WTC11 (cell line): ENCODE measurements around the gene ZNF362. TPM values are rescaled to one million over a fixed set of nuclear protein-coding genes. Genes with fewer than 3 reads are reported as not detected.

ENCODE experiments used
- ATAC-seq: fragments of 200-7000 bp; cut with Tn5 transposase; 2 replicates; pipeline ENCODE4 v1.10.0; 2021; ENCODE audit warnings: mild to moderate bottlenecking, moderate library complexity
- CTCF ChIA-PET: fragments of 300-600 bp; sonication (Branson Sonifier 250); formaldehyde crosslinking; loops from one replicate; lab custom pipeline; 2021; ENCODE audit warnings: antibody characterized with exemption; lab: Charles Lee
- POLR2A ChIA-PET: fragments of 350-600 bp; sonication (Branson Sonifier 250); formaldehyde crosslinking; loops from one replicate; lab custom pipeline; 2021; ENCODE audit warnings: antibody characterized with exemption; lab: Charles Lee
- DNase-seq: peaks from one replicate; pipeline ENCODE4 v3.0.0; 2021; ENCODE audit warnings: low spot score
- H3K27ac Mint-ChIP-seq: 2 replicates; pipeline ENCODE4 v1.8.0; 2021; ENCODE audit warnings: mixed read lengths
- H3K27me3 Mint-ChIP-seq: 2 replicates; pipeline ENCODE4 v1.8.0; 2021; ENCODE audit warnings: low read depth, mild to moderate bottlenecking, moderate library complexity, mixed read lengths
- H3K36me3 Mint-ChIP-seq: 2 replicates; pipeline ENCODE4 v1.8.0; 2021; ENCODE audit warnings: mixed read lengths
- H3K4me1 Mint-ChIP-seq: 2 replicates; pipeline ENCODE4 v1.8.0; 2022; ENCODE audit warnings: mixed read lengths
- H3K4me3 Mint-ChIP-seq: 2 replicates; pipeline ENCODE4 v1.8.0; 2021; ENCODE audit warnings: mild to moderate bottlenecking, moderate library complexity, mixed read lengths
- H3K9me3 Mint-ChIP-seq: 2 replicates; pipeline ENCODE4 v1.8.0; 2021; ENCODE audit warnings: mixed read lengths
- ATF1 ChIP-seq: sonication (generic); formaldehyde crosslinking; IDR thresholded peaks from 2 replicates; pipeline ENCODE4 v1.8.1; 2023; ENCODE audit warnings: mild to moderate bottlenecking, moderate library complexity, missing genetic modification reagents
- ATF2 ChIP-seq: sonication (generic); formaldehyde crosslinking; IDR thresholded peaks from 2 replicates; pipeline ENCODE4 v1.8.1; 2022; ENCODE audit warnings: low read depth, missing genetic modification reagents, borderline replicate concordance
- CDX4 ChIP-seq: fragments of 250-450 bp; sonication (Bioruptor Pico); IDR thresholded peaks from 2 replicates; pipeline ENCODE4 v1.9.0; 2021; ENCODE audit warnings: moderate library complexity, mild to moderate bottlenecking, inconsistent platforms, borderline replicate concordance
- E2F5 ChIP-seq: sonication (generic); formaldehyde crosslinking; IDR thresholded peaks from 2 replicates; pipeline ENCODE4 v1.8.1; 2022; ENCODE audit warnings: mild to moderate bottlenecking, moderate library complexity, missing genetic modification reagents
- ESRRA ChIP-seq: sonication (generic); formaldehyde crosslinking; IDR thresholded peaks from 2 replicates; pipeline ENCODE4 v1.8.1; 2022; ENCODE audit warnings: mild to moderate bottlenecking, missing genetic modification reagents, borderline replicate concordance
- FOXK1 ChIP-seq: sonication (generic); formaldehyde crosslinking; IDR thresholded peaks from 2 replicates; pipeline ENCODE4 v1.8.0; 2022; ENCODE audit warnings: mild to moderate bottlenecking, moderate library complexity, missing genetic modification reagents
- FOXP1 ChIP-seq: sonication (generic); formaldehyde crosslinking; IDR thresholded peaks from 2 replicates; pipeline ENCODE4 v1.8.0; 2022; ENCODE audit warnings: missing genetic modification reagents, mild to moderate bottlenecking, moderate library complexity, borderline replicate concordance
- KAT7 ChIP-seq: sonication (generic); formaldehyde crosslinking; IDR thresholded peaks from 2 replicates; pipeline ENCODE4 v1.8.1; 2023; ENCODE audit warnings: missing genetic modification reagents, mild to moderate bottlenecking, borderline replicate concordance
- PRDM15 ChIP-seq: sonication (generic); formaldehyde crosslinking; IDR thresholded peaks from 2 replicates; pipeline ENCODE4 v1.8.0; 2022; ENCODE audit warnings: missing genetic modification reagents
- SMAD4 ChIP-seq: sonication (generic); formaldehyde crosslinking; IDR thresholded peaks from 2 replicates; pipeline ENCODE4 v1.8.0; 2022; ENCODE audit warnings: mild to moderate bottlenecking, missing genetic modification reagents
- ZNF219 ChIP-seq: sonication (generic); formaldehyde crosslinking; IDR thresholded peaks from 2 replicates; pipeline ENCODE4 v1.8.0; 2023; ENCODE audit warnings: missing genetic modification reagents, mild to moderate bottlenecking, borderline replicate concordance
- ZNF263 ChIP-seq: sonication (generic); formaldehyde crosslinking; IDR thresholded peaks from 2 replicates; pipeline ENCODE4 v1.8.1; 2022; ENCODE audit warnings: low read depth, mild to moderate bottlenecking, moderate library complexity, missing genetic modification reagents
- ZNF281 ChIP-seq: sonication (generic); formaldehyde crosslinking; IDR thresholded peaks from 2 replicates; pipeline ENCODE4 v1.8.0; 2023; ENCODE audit warnings: mild to moderate bottlenecking, missing genetic modification reagents
- total RNA-seq: library from RNA; stranded (reverse); gene quantifications from 3 replicates; pipeline ENCODE4 v1.2.3, GENCODE V29; 2021
- TF ChIP-seq, protein P1 (sequence below): sonication (generic); formaldehyde crosslinking; IDR thresholded peaks from 2 replicates; pipeline ENCODE4 v1.8.1; 2023; ENCODE audit warnings: mild to moderate bottlenecking, missing genetic modification reagents, moderate library complexity
- TF ChIP-seq, protein P2 (sequence below): sonication (generic); formaldehyde crosslinking; conservative IDR thresholded peaks from 2 replicates; pipeline ENCODE4 v1.8.1; 2022; ENCODE audit warnings: mild to moderate bottlenecking, missing genetic modification reagents
- TF ChIP-seq, protein P3 (sequence below): fragments of 250-450 bp; sonication (Bioruptor Pico); IDR thresholded peaks from 2 replicates; pipeline ENCODE4 v1.9.0; 2021; ENCODE audit warnings: mild to moderate bottlenecking, borderline replicate concordance

ZNF362 gene
- total RNA-seq, 1 experiment from 2014 or later, result 24.2 TPM

DNA sequence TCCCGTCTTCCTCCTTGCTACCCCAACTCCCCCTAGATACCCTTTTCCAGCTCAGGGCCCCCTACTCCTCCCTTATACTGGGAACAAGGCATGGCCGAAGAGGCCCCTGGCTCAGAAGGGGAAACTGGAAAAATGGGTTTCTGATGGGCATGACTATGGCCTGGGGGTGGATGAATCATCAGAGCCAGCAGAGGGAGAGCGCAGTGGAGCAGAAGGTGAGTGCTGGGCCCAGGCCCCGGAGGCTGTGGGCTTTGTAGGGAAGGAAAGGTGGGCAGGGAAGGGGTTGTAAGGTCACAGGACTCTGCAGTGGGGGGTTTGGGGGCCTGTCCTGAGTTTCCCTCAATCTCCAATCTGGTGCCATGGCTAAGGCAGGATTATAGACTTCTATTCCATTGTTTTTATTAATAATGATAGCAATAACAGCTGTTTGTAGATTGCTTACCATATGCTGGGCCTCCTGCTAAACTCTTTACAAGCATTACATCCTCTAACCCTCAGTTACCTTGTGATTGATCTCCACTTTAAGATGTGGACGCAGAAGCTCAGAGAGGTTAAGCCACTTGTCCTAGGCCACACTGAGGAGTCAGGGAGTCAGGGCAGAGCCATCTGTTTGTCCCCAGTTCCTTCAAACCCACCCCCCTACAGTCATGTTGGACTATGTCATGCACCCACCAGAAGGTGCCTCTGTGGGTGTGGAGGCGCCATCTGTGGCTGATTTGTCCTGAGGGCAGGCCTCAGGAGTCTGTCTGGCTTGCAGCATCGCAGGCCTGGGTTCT lies 36.2 kb upstream of the ZNF362 start:
- POLR2A ChIA-PET, result no interaction called here

More for the DNA sequence above, 36.2 kb upstream of the ZNF362 start:
- Mint-ChIP-seq H3K27me3 (peaks cover 20% of the 10 kb centered on the region), H3K4me1 (peaks cover 6% of the 10 kb centered on the region), H3K4me3 (no peak overlapping the region), H3K9me3 (peaks cover 17% of the 10 kb centered on the region), H3K27ac (no peak overlapping the region), H3K36me3 (peaks cover 3% of the 10 kb centered on the region; the same call in 1 of the 2 replicates)
- ATAC-seq, result peak; percentile 55
- DNase-seq, result no peak
- no peak for TF ChIP-seq KAT7 (CRISPR knock-in tag)
- no peak for TF ChIP-seq ZNF281
- TF ChIP-seq, protein P1, sequence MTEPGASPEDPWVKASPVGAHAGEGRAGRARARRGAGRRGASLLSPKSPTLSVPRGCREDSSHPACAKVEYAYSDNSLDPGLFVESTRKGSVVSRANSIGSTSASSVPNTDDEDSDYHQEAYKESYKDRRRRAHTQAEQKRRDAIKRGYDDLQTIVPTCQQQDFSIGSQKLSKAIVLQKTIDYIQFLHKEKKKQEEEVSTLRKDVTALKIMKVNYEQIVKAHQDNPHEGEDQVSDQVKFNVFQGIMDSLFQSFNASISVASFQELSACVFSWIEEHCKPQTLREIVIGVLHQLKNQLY (CRISPR knock-in tag), result no peak
- TF ChIP-seq ZNF219, result no peak
- TF ChIP-seq, protein P2, sequence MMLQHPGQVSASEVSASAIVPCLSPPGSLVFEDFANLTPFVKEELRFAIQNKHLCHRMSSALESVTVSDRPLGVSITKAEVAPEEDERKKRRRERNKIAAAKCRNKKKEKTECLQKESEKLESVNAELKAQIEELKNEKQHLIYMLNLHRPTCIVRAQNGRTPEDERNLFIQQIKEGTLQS, result no peak
- TF ChIP-seq ESRRA (CRISPR knock-in tag), result no peak
- TF ChIP-seq, protein P3, sequence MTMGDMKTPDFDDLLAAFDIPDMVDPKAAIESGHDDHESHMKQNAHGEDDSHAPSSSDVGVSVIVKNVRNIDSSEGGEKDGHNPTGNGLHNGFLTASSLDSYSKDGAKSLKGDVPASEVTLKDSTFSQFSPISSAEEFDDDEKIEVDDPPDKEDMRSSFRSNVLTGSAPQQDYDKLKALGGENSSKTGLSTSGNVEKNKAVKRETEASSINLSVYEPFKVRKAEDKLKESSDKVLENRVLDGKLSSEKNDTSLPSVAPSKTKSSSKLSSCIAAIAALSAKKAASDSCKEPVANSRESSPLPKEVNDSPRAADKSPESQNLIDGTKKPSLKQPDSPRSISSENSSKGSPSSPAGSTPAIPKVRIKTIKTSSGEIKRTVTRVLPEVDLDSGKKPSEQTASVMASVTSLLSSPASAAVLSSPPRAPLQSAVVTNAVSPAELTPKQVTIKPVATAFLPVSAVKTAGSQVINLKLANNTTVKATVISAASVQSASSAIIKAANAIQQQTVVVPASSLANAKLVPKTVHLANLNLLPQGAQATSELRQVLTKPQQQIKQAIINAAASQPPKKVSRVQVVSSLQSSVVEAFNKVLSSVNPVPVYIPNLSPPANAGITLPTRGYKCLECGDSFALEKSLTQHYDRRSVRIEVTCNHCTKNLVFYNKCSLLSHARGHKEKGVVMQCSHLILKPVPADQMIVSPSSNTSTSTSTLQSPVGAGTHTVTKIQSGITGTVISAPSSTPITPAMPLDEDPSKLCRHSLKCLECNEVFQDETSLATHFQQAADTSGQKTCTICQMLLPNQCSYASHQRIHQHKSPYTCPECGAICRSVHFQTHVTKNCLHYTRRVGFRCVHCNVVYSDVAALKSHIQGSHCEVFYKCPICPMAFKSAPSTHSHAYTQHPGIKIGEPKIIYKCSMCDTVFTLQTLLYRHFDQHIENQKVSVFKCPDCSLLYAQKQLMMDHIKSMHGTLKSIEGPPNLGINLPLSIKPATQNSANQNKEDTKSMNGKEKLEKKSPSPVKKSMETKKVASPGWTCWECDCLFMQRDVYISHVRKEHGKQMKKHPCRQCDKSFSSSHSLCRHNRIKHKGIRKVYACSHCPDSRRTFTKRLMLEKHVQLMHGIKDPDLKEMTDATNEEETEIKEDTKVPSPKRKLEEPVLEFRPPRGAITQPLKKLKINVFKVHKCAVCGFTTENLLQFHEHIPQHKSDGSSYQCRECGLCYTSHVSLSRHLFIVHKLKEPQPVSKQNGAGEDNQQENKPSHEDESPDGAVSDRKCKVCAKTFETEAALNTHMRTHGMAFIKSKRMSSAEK (CRISPR knock-in tag), result no peak
- no peak for TF ChIP-seq ATF2 (CRISPR knock-in tag)
- no peak for TF ChIP-seq FOXP1 (CRISPR knock-in tag)
- TF ChIP-seq FOXK1 (CRISPR knock-in tag), result no peak
- TF ChIP-seq PRDM15 (CRISPR knock-in tag), result no peak
- TF ChIP-seq E2F5 (CRISPR knock-in tag), result no peak
- no peak for TF ChIP-seq ATF1 (CRISPR knock-in tag)
- TF ChIP-seq SMAD4 (CRISPR knock-in tag), result no peak
- no peak for TF ChIP-seq CDX4 (CRISPR knock-in tag)
- no peak for TF ChIP-seq ZNF263 (CRISPR knock-in tag)
- CTCF ChIA-PET, result interaction anchor here (0.6 to 2.1 kb wide), 4 partner anchors 76 to 398 kb away, joined by 3 to 11 read pairs (median 3); no protein-coding TSS in a partner anchor
